Osteocyte (in vitro differentiated cells): ENCODE results near the gene CX3CL1. TPM values are rescaled to one million over a fixed set of nuclear protein-coding genes. Genes with fewer than 3 reads are reported as not detected.
"Not testable (repeated sequence)": the region's sequence is repeated elsewhere in the genome, so short reads cannot be mapped to it uniquely, and the experiment has no call there.

Experiments
- DNase-seq: peaks from one replicate; pipeline ENCODE4 v3.0.0; 2021; ENCODE audit warnings: mixed read lengths; ENCODE audit not compliant: unreplicated experiment; ENCODE audit errors: extremely low spot score
- H3K27ac Mint-ChIP-seq: one replicate; pipeline ENCODE4 v1.8.0; 2021; ENCODE audit warnings: mild to moderate bottlenecking, mixed read lengths; ENCODE audit not compliant: unreplicated experiment
- H3K27me3 Mint-ChIP-seq: one replicate; pipeline ENCODE4 v1.8.0; 2021; ENCODE audit warnings: mixed read lengths; ENCODE audit not compliant: unreplicated experiment
- H3K36me3 Mint-ChIP-seq: one replicate; pipeline ENCODE4 v1.8.0; 2021; ENCODE audit warnings: mixed read lengths; ENCODE audit not compliant: unreplicated experiment
- H3K4me1 Mint-ChIP-seq: one replicate; pipeline ENCODE4 v1.8.0; 2021; ENCODE audit warnings: mixed read lengths; ENCODE audit not compliant: unreplicated experiment
- H3K4me3 Mint-ChIP-seq: one replicate; pipeline ENCODE4 v1.8.0; 2021; ENCODE audit warnings: mild to moderate bottlenecking, moderate library complexity, mixed read lengths; ENCODE audit not compliant: unreplicated experiment
- H3K9me3 Mint-ChIP-seq: one replicate; pipeline ENCODE4 v1.8.0; 2021; ENCODE audit warnings: mixed read lengths; ENCODE audit not compliant: unreplicated experiment
- total RNA-seq: library from RNA; stranded (reverse); gene quantifications from 2 replicates; pipeline ENCODE4 v1.2.1, GENCODE V29; 2021
- TF ChIP-seq, protein P1 (sequence below): fragments of 200-600 bp; sonication (generic); IDR thresholded peaks from 2 replicates; pipeline ENCODE4 v1.5.0; 2021; ENCODE audit warnings: antibody characterized with exemption, mild to moderate bottlenecking, moderate library complexity

Gene CX3CL1
- total RNA-seq, 1 donor from 2014 or later = 2.3 TPM

DNA sequence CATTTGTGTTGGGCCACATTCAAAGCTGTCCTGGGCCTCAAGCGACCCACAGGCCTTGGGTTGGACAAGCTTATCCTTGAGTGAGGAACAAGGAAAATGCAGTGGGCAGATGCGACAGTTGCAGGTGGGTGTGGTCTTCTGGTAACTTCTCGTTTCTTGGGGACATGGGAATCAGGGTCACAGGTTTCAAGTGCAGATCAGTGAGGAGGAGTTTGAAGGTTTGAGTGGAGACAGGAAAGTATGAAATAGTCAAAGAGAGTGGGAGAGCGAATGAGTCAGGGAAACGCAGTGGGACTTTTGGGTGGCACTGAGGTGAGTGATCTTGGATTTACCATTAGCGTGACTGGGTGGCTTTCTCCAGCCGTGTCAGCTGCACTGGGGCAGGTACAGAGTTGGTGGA lies 29.1 kb upstream of the CX3CL1 start:
- Mint-ChIP-seq H3K4me3 (no peak overlapping the region), H3K9me3 (peaks cover 17% of the 10 kb centered on the region), H3K27me3 (peaks cover 62% of the 10 kb centered on the region), H3K4me1 (peaks cover 28% of the 10 kb centered on the region), H3K27ac (no peak overlapping the region), H3K36me3 (peaks cover 6% of the 10 kb centered on the region)
- TF ChIP-seq, protein P1, sequence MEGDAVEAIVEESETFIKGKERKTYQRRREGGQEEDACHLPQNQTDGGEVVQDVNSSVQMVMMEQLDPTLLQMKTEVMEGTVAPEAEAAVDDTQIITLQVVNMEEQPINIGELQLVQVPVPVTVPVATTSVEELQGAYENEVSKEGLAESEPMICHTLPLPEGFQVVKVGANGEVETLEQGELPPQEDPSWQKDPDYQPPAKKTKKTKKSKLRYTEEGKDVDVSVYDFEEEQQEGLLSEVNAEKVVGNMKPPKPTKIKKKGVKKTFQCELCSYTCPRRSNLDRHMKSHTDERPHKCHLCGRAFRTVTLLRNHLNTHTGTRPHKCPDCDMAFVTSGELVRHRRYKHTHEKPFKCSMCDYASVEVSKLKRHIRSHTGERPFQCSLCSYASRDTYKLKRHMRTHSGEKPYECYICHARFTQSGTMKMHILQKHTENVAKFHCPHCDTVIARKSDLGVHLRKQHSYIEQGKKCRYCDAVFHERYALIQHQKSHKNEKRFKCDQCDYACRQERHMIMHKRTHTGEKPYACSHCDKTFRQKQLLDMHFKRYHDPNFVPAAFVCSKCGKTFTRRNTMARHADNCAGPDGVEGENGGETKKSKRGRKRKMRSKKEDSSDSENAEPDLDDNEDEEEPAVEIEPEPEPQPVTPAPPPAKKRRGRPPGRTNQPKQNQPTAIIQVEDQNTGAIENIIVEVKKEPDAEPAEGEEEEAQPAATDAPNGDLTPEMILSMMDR = no peak
- peak; percentile 48 for DNase-seq

DNA sequence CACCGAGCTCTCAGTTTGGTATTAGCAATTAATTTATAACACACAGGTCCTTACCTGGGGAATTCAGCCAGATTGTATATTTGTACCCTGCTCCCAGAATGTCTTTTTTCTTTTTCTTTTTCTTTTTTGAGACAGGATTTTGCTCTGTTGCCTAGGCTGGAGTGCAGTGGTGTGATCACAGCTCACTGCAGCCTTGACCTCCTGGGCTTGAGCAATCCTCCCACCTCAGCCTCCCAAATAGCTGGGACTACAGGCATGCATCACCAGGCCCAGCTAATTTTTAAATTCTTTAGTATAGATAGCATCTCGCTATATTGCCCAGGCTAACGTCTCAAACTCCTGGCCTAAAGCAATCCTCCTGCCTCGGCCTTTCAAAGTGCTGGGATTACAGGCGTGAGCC lies 28.2 kb upstream of the CX3CL1 start:
- peaks cover 11% of the 10 kb centered on the region for H3K9me3 Mint-ChIP-seq
- H3K4me3 Mint-ChIP-seq, H3K36me3 Mint-ChIP-seq, H3K27ac Mint-ChIP-seq: not testable (repeated sequence)
- peaks cover 28% of the 10 kb centered on the region for H3K4me1 Mint-ChIP-seq
- peaks cover 62% of the 10 kb centered on the region for H3K27me3 Mint-ChIP-seq
- DNase-seq = peak; percentile 30

DNA sequence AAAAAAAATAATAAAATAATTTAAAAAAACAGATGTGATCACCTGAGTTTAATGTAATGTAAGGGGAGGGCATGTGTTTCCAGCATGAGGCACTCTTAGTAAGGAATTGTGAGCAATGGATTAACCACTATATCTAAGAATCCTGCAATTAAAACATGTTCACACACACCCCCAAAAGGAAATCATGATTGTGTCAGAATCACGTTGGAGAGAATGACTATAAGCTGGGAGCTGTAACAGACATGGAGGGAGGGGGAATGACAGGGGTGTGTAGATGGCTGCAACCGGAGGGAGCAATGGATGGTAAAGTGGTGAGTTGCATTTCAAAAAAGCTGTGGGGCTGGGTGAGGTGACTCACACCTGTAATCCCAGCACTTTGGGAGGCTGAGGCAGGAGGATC lies 27.3 kb upstream of the CX3CL1 start:
- H3K4me1 Mint-ChIP-seq = peaks cover 21% of the 10 kb centered on the region
- H3K9me3 Mint-ChIP-seq = peaks cover 11% of the 10 kb centered on the region
- TF ChIP-seq, protein P1 = no peak
- no peak overlapping the region for H3K27ac Mint-ChIP-seq
- peaks cover 6% of the 10 kb centered on the region for H3K36me3 Mint-ChIP-seq
- peak; percentile 27 for DNase-seq
- H3K27me3 Mint-ChIP-seq = peaks cover 65% of the 10 kb centered on the region
- H3K4me3 Mint-ChIP-seq = no peak overlapping the region

DNA sequence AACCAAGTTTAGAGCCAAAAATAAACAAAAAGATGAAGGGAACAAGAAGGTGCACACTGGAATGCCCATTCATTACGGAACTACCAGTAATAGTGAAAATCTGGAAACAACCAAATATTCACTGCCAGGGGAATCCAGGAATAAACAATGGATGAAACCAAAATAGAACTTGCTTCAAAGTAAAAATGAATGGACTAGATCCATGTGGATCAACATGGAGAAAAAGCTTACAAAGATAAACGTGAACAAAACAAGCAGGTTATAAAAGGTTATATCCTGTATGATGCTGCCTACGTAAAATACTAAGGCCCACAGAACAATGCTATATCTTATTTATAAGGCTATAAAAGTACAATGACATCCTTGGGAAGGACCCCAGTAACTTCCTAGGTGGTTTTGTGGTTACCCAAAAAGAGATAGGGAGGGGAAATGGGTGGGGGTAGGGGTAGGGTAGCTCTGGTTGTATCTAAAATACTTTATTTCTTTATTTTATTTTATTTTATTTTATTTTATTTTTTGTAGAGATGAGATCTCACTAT lies 26.6 kb upstream of the CX3CL1 start:
- peaks cover 69% of the 10 kb centered on the region for H3K27me3 Mint-ChIP-seq
- H3K36me3 Mint-ChIP-seq = peaks cover 6% of the 10 kb centered on the region

DNA sequence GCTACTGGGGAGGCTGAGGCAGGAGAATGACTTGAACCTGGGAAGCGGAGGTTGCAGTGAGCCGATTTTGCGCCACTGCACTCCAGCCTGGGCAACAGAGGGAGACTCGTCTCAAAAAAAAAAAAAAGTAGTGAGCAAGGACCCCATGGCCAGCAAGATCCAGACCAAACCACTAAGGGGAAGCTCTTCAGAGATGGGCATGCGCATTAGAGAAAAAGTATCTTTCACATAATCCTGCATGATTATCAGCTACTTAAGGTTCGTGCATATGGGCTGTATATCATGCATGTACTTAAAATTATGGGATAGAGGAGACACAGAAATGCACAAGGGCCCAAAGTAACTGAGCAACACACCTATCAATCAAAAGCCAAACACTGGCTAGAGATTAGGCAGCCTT lies 24.4 kb upstream of the CX3CL1 start:
- DNase-seq = peak; percentile 23

More for the DNA sequence above, 26.6 kb upstream of the CX3CL1 start:
- Mint-ChIP-seq H3K27ac (no peak overlapping the region), H3K4me1 (peaks cover 18% of the 10 kb centered on the region), H3K4me3 (no peak overlapping the region), H3K9me3 (peaks cover 11% of the 10 kb centered on the region)
- TF ChIP-seq, protein P1 = no peak
- DNase-seq = no peak

More for the DNA sequence above, 24.4 kb upstream of the CX3CL1 start:
- peaks cover 6% of the 10 kb centered on the region for H3K36me3 Mint-ChIP-seq
- no peak overlapping the region for H3K27ac Mint-ChIP-seq
- no peak overlapping the region for H3K4me3 Mint-ChIP-seq
- H3K9me3 Mint-ChIP-seq = peaks cover 11% of the 10 kb centered on the region
- H3K4me1 Mint-ChIP-seq = no peaks in the 10 kb centered on the region
- peaks cover 75% of the 10 kb centered on the region for H3K27me3 Mint-ChIP-seq
- TF ChIP-seq, protein P1 = no peak
